ENCODE measurements around the gene PNLIPRP1. TPM values are rescaled to one million over a fixed set of nuclear protein-coding genes. Genes with fewer than 3 reads are reported as not detected.

Gene PNLIPRP1
- total and polyA plus RNA-seq, 2 donors (not counting 1 experiment from before 2014, with no cell fraction given), result not detected

- no peak for DNase-seq (ENCODE audit: low read depth in 2 of 2)
- no peak for TF ChIP-seq CTCF (conservative IDR thresholded peaks at IDR 0.05 in 1 of 2, IDR thresholded peaks at IDR 0.05 in 1 of 2; ENCODE audit: low read depth in 1 of 2, low read length in 2 of 2)
- TF ChIP-seq EZH2 (IDR thresholded peaks at IDR 0.05; ENCODE audit: low read length, missing control alignments), result no peak
- Histone ChIP-seq H3K4me1 (ENCODE audit: control insufficient read depth, extremely low read depth, insufficient read depth, low read length) (no peaks in the 10 kb centered on the region), H4K20me1 (ENCODE audit: control insufficient read depth, extremely low read depth, insufficient read depth, low read length) (no peaks in the 10 kb centered on the region), H3K79me2 (ENCODE audit: control insufficient read depth, insufficient read depth, low read length) (no peaks in the 10 kb centered on the region), H3K4me3 (replicated peaks in 1 of 4; ENCODE audit: control extremely low read depth in 1 of 4, insufficient read depth in 1 of 4, low read depth in 3 of 4, low read length in 4 of 4) (no peak overlapping the region), H3K9me3 (ENCODE audit: control insufficient read depth, insufficient read depth, low read depth, low read length) (no peaks in the 10 kb centered on the region), H3K4me2 (ENCODE audit: extremely low read depth, insufficient read depth, low read length) (no peak overlapping the region), H3K27me3 (ENCODE audit: control insufficient read depth, insufficient read depth, low read length) (no peaks in the 10 kb centered on the region), H3K36me3 (ENCODE audit: control insufficient read depth, insufficient read depth, low read length) (no peaks in the 10 kb centered on the region), H3K9ac (ENCODE audit: insufficient read depth, low read length) (no peak overlapping the region), H2AFZ (ENCODE audit: low read length) (no peak overlapping the region), H3K27ac (ENCODE audit: insufficient read depth, low read length) (no peak overlapping the region)
These were observed 64.1 kb downstream of the PNLIPRP1 start for GRCh38 chr10:116654816-116655215.

DNA sequence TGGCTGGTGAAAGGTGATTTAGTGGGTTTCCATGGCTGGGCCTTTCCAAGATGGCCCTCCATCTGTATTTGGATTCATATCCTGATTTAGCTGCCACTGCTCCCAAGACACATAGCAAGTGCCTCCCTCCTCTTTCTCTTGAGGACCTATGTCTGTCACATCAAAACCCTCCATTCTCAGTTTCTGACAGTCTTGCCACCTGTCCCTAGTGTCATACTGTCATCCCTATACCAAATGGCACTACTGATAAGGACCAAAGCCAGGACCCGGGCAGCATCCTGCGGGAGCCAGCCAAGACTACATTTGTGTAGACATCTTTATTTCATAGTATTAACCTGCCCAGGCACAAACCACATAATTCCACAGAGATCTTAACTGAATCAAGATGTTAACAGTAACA is 64.8 kb downstream of the PNLIPRP1 start:
- Histone ChIP-seq H3K27ac (ENCODE audit: insufficient read depth, low read length) (no peak overlapping the region), H3K9ac (ENCODE audit: insufficient read depth, low read length) (no peak overlapping the region), H4K20me1 (ENCODE audit: control insufficient read depth, extremely low read depth, insufficient read depth, low read length) (no peaks in the 10 kb centered on the region), H3K79me2 (ENCODE audit: control insufficient read depth, insufficient read depth, low read length) (no peaks in the 10 kb centered on the region), H3K4me3 (replicated peaks in 1 of 4; ENCODE audit: control extremely low read depth in 1 of 4, insufficient read depth in 1 of 4, low read depth in 3 of 4, low read length in 4 of 4) (no peak overlapping the region), H3K9me3 (ENCODE audit: control insufficient read depth, insufficient read depth, low read depth, low read length) (no peaks in the 10 kb centered on the region), H3K4me1 (ENCODE audit: control insufficient read depth, extremely low read depth, insufficient read depth, low read length) (no peaks in the 10 kb centered on the region), H3K4me2 (ENCODE audit: extremely low read depth, insufficient read depth, low read length) (no peak overlapping the region), H3K36me3 (ENCODE audit: control insufficient read depth, insufficient read depth, low read length) (no peaks in the 10 kb centered on the region), H2AFZ (ENCODE audit: low read length) (no peak overlapping the region), H3K27me3 (ENCODE audit: control insufficient read depth, insufficient read depth, low read length) (no peaks in the 10 kb centered on the region)
- no peak for DNase-seq (ENCODE audit: low read depth in 2 of 2)
- TF ChIP-seq CTCF (conservative IDR thresholded peaks at IDR 0.05 in 1 of 2, IDR thresholded peaks at IDR 0.05 in 1 of 2; ENCODE audit: low read depth in 1 of 2, low read length in 2 of 2) (no peak), EZH2 (IDR thresholded peaks at IDR 0.05; ENCODE audit: low read length, missing control alignments) (no peak)

GRCh38 chr10:116656044-116656443 is 65.3 kb downstream of the PNLIPRP1 start:
- no peak overlapping the region for H2AFZ ChIP-seq (ENCODE audit: low read length)
- no peak overlapping the region for H3K4me2 ChIP-seq (ENCODE audit: extremely low read depth, insufficient read depth, low read length)
- no peaks in the 10 kb centered on the region for H3K9me3 ChIP-seq (ENCODE audit: control insufficient read depth, insufficient read depth, low read depth, low read length)
- TF ChIP-seq EZH2 (IDR thresholded peaks at IDR 0.05; ENCODE audit: low read length, missing control alignments) (no peak), CTCF (conservative IDR thresholded peaks at IDR 0.05 in 1 of 2, IDR thresholded peaks at IDR 0.05 in 1 of 2; ENCODE audit: low read depth in 1 of 2, low read length in 2 of 2) (no peak)
- H3K9ac ChIP-seq (ENCODE audit: insufficient read depth, low read length), result no peak overlapping the region
- no peak for DNase-seq (ENCODE audit: low read depth in 2 of 2)
- no peaks in the 10 kb centered on the region for H3K36me3 ChIP-seq (ENCODE audit: control insufficient read depth, insufficient read depth, low read length)
- no peaks in the 10 kb centered on the region for H3K79me2 ChIP-seq (ENCODE audit: control insufficient read depth, insufficient read depth, low read length)
- H3K4me1 ChIP-seq (ENCODE audit: control insufficient read depth, extremely low read depth, insufficient read depth, low read length), result no peaks in the 10 kb centered on the region
- H4K20me1 ChIP-seq (ENCODE audit: control insufficient read depth, extremely low read depth, insufficient read depth, low read length), result no peaks in the 10 kb centered on the region
- H3K27ac ChIP-seq (ENCODE audit: insufficient read depth, low read length), result no peak overlapping the region
- no peak overlapping the region for H3K4me3 ChIP-seq (replicated peaks in 1 of 4; ENCODE audit: control extremely low read depth in 1 of 4, insufficient read depth in 1 of 4, low read depth in 3 of 4, low read length in 4 of 4)
- no peaks in the 10 kb centered on the region for H3K27me3 ChIP-seq (ENCODE audit: control insufficient read depth, insufficient read depth, low read length)
